ENCODE measurements around the gene CHD9.

- TF ChIP-seq, protein P1, sequence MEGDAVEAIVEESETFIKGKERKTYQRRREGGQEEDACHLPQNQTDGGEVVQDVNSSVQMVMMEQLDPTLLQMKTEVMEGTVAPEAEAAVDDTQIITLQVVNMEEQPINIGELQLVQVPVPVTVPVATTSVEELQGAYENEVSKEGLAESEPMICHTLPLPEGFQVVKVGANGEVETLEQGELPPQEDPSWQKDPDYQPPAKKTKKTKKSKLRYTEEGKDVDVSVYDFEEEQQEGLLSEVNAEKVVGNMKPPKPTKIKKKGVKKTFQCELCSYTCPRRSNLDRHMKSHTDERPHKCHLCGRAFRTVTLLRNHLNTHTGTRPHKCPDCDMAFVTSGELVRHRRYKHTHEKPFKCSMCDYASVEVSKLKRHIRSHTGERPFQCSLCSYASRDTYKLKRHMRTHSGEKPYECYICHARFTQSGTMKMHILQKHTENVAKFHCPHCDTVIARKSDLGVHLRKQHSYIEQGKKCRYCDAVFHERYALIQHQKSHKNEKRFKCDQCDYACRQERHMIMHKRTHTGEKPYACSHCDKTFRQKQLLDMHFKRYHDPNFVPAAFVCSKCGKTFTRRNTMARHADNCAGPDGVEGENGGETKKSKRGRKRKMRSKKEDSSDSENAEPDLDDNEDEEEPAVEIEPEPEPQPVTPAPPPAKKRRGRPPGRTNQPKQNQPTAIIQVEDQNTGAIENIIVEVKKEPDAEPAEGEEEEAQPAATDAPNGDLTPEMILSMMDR (IDR thresholded peaks at IDR 0.05): no peak
- no peak for TF ChIP-seq POLR2A (IDR thresholded peaks at IDR 0.05)
These were observed 18.2 kb downstream of the CHD9 start for GRCh38 chr16:53073022-53073421.

All from prostate gland (tissue), 2 donors.